Activated CD4-positive, alpha-beta T cell treated with anti-CD3 and anti-CD28 coated beads, Interleukin-2, amount 50 U/mL, for 16 hours (primary cell): ENCODE measurements around the gene TOR1AIP1.
"Not testable (repeated sequence)": the region's sequence is repeated elsewhere in the genome, so short reads cannot be mapped to it uniquely, and the experiment has no call there.

Experiments used
- DNase-seq: peaks from one replicate; pipeline ENCODE4 v3.0.0-alpha.2; 2020

TOR1AIP1 gene

DNA sequence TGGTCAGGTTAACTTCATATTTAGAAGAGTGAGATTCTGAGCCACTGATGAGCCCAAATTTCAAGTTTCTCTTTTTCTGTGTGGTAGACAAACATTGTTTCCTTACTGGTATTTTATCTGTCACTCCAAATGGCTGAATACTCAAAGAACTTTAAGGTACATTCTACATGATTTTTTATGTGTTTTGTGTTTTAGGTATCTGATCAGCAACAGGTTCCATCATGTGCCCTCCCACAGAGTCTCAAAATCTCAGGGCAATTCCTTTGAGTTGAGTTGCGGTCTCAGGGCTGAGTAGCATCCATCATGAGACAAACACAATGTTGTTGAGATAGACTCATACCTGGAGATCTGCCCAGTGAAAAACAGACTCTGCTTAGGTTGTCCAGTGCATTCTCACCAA is 57.9 kb downstream of the TOR1AIP1 start:
- DNase-seq, result no peak

- no peak for DNase-seq
These were observed 59.4 kb downstream of the TOR1AIP1 start for GRCh38 chr1:179941454-179941853.

GRCh38 chr1:179950651-179951050 is 68.6 kb downstream of the TOR1AIP1 start:
- no peak for DNase-seq

- no peak for DNase-seq
These were observed 69.5 kb downstream of the TOR1AIP1 start for GRCh38 chr1:179951383-179952144.

GRCh38 chr1:179952186-179952585 is 70.1 kb downstream of the TOR1AIP1 start:
- no peak for DNase-seq

DNA sequence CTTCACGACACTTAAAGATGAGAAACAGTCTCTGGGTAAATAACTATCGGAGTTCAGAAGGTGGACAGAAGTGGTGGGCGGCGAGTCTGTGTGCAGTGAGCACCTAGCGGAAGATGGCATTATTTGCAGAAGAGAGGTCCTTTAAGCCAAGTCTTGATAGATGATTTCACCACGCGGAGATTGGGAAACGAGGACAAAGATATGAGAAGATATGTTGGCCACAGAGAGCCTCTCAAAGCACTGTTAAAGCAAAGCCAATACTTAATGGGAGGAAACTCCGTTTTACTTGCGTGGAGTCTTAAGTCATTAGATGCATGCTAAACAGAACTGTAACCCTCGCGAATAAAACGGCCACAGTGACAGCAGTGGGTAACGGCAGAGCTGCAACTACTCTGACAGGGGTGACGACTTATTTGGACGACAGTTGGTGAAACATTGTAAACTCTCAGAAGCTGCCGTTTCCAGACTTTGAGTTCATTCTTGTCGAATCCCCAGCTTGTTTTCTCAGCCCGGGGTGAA is 71.9 kb downstream of the TOR1AIP1 start:
- DNase-seq, result peak; percentile 58

DNA sequence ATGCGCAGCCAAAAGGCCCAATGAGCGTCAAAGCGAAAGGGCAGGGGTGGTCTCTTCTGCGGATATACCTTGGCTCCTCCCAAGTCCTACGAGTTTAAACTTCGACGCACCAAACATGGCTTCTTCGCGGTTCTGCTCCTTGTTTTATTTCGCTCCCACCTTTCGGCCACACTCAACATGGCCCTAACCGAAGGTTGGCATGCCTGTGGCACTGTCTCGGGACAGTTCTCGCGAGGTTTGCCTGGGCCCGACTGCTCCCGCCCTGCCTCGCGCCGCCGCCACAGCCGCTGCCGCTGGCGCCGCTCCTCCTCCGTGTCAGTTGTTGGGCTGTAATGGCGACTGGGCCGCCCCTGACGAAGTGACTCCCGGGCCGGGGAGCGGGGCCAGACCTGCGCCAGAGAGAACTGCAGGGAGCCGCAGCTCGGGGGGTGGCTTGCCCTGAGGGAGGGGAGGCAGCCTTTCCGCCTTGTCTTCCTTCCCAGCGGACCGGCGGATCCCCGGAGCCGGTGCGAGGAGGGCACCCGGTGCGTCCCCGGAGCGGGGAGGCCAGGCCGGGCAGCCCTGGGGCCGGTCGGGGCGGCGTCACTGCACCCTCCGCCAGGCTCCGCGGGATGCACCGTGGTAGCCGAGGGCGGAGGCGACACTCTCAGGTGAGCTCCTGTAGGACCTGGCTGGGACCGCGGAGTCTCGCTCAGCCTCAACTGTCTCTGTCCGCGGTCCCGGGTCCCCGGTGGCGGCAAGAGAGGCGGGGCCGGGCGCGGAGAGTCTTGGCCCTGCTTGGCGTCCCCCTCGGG is 72.6 kb downstream of the TOR1AIP1 start, which contains the start of gene CEP350:
CEP350 (plus strand) TSS at position 318 of the 794 bp plus-strand sequence. CDS start 31,372 bp downstream, outside the sequence.
- peak; percentile 99 for DNase-seq

DNA sequence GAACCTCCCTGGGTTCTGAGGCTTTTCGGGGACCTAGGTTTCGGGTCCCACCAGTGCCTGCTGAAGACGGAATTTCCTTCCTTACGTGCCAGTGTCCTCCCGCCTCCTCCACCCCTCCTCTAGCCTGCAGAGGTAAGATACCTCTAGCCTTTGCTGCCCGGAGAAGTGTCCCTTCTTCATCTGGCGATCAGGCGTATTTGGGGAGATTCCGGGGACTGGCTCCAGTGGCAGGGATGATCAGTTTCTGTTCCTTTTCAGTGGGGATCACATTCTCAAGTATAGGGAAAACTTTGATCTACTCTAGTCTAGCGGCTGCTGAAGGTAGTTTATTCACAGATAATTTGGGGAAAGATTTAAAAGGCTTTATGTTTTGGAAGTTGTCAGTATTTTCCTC is 73.2 kb downstream of the TOR1AIP1 start:
- DNase-seq, result no peak

DNA sequence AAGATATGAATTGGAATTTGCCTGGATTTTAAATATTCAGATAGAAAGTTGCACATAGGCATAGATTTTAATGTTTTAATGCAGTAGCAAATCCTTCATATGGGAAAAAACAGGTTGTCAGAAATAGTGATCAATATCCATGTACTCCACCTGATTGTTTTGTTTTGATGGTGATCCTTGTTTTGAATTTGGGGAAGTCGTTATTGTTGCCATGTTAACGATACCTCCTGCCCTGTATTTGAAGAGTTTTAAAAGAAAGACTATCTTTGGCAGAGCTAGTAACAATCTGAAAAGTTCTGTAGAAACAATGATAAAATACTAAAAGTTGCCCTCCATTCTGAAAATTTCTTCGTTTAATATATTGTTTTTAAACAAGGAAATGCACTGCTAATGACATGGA is 73.6 kb downstream of the TOR1AIP1 start:
- DNase-seq, result no peak

DNA sequence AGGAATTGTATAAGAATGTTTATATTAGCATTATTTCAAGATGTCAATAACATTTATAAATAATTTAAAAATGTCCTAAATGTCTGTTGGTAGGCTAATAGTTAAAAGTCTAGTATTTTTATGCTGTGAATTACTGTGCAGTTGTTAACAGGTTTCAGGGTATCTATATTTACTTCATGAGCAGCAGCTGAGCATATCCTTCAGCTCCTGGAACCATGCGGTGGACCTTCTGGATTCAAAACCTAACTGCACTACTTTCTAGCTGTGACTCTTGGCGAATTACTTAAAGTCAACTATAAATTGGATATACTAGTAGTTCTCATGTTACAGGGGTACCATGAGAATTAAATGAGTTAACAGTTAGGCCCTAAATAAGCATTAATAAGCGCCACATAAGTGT is 76.3 kb downstream of the TOR1AIP1 start:
- no peak for DNase-seq

- not testable (repeated sequence) for DNase-seq
These were observed 80.1 kb downstream of the TOR1AIP1 start for GRCh38 chr1:179962168-179962567.

- DNase-seq, result no peak
These were observed 84.5 kb downstream of the TOR1AIP1 start for GRCh38 chr1:179966551-179966950.

- DNase-seq, result no peak
These were observed 86.4 kb downstream of the TOR1AIP1 start for GRCh38 chr1:179968284-179968993.

DNA sequence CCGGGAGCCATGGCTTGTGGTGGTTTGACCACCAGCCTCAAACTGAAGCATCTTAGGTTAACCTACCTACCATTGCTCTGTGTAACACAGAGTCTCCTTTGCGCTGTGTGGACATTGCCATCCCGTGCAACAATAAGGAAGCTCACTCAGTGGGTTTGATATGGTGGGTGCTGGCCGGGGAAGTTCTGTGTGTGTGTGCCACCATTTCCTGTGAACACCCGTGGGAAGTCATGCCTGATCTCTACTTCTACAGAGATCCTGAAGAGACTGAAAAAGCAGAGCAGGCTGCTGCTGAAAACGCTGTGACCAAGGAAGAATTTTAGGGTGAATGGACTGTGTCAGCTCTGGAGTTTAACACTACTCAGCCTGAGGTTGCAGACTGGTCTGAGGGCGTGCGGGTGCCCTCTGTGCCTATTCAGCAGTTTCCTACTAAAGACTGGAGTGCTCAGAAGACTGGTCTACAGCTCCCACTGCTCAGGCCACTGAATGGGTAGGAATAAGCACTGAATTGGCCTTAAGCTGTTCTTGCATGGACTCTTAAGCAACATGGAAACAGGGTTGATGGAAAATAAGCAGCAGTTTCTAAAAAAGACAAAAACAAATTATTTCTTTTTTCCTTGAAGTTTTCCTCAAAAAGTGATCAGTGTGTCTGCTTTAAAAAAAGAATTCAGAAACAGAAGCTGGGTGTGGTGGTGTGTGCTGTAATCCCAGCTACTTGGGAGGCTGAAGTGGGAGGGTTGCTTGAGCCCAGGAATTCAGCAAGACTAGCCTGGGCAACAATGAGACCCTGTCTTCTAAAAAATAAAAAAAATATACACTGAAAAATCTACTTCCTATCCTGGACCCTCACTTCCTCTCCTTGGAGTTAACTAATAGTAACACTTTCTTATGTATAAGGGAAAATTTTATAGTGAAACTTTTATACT is 87.2 kb downstream of the TOR1AIP1 start:
- DNase-seq, result no peak
